AG09319 (cell line): Measurements from ENCODE around the gene TIPARP.
"Not testable (repeated sequence)": the region's sequence is repeated elsewhere in the genome, so short reads cannot be mapped to it uniquely, and the experiment has no call there.

Experiments
- DNase-seq: peaks from one replicate; pipeline ENCODE4 v3.0.0-alpha.2; 2010; ENCODE audit warnings: low read depth; ENCODE audit errors: extremely low read depth
- CTCF ChIP-seq: IDR thresholded peaks from 2 replicates; pipeline ENCODE4 v1.5.1; 2011; ENCODE audit warnings: low read depth, mild to moderate bottlenecking, inconsistent platforms, low read length, moderate library complexity

TIPARP gene

GRCh38 chr3:156732715-156733421 lies 58.5 kb downstream of the TIPARP start:
- no peak for TF ChIP-seq CTCF
- DNase-seq, result no peak

GRCh38 chr3:156734661-156735060 lies 60.3 kb downstream of the TIPARP start:
- DNase-seq, result not testable (repeated sequence)

- no peak for DNase-seq
These were observed 61.1 kb downstream of the TIPARP start for GRCh38 chr3:156735471-156735870.

GRCh38 chr3:156737049-156737448 lies 62.7 kb downstream of the TIPARP start:
- DNase-seq, result not testable (repeated sequence)

More at GRCh38 chr3:156735471-156735870, 61.1 kb downstream of the TIPARP start:
- no peak for TF ChIP-seq CTCF

- no peak for TF ChIP-seq CTCF
- DNase-seq, result no peak
These were observed 63.9 kb downstream of the TIPARP start for GRCh38 chr3:156738251-156738650.

GRCh38 chr3:156739976-156740375 lies 65.6 kb downstream of the TIPARP start:
- DNase-seq, result no peak
- TF ChIP-seq CTCF, result no peak

GRCh38 chr3:156740581-156740980 lies 66.2 kb downstream of the TIPARP start:
- DNase-seq, result not testable (repeated sequence)

GRCh38 chr3:156741935-156742334 lies 67.5 kb downstream of the TIPARP start:
- no peak for DNase-seq

More at GRCh38 chr3:156741935-156742334, 67.5 kb downstream of the TIPARP start:
- no peak for TF ChIP-seq CTCF
